GM12865 (cell line): ENCODE data around the gene GP9.

Experiments
- DNase-seq: peaks from one replicate; pipeline ENCODE4 v3.0.0; 2010; ENCODE audit warnings: low read depth
- H3K4me3 ChIP-seq: 2 replicates; pipeline ENCODE4 v1.5.1; 2011; ENCODE audit warnings: mild to moderate bottlenecking, low read depth, low read length, control low read depth
- TF ChIP-seq, protein P1 (sequence below): IDR thresholded peaks from 2 replicates; pipeline ENCODE4 v1.5.1; 2011; ENCODE audit warnings: low read length, control low read depth, low read depth, inconsistent platforms; ENCODE audit not compliant: insufficient read depth; ENCODE audit errors: missing control alignments

GP9 gene

DNA sequence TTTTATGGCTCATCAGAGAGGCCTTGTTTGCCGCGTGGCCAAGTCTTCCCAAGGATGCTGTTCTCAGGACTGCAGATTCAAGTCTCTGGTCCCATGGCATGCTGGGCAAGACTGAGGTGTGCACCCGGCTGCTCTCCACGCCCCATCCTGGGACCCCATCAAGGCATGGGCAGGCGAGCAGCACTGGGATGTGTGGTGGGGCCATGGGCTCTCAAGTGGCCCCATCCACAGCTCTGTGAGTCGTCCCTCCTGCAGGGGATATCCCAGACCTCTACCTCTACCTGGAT lies 13.1 kb upstream of the GP9 start:
- no peak overlapping the region for H3K4me3 ChIP-seq
- no peak for DNase-seq
- TF ChIP-seq, protein P1, sequence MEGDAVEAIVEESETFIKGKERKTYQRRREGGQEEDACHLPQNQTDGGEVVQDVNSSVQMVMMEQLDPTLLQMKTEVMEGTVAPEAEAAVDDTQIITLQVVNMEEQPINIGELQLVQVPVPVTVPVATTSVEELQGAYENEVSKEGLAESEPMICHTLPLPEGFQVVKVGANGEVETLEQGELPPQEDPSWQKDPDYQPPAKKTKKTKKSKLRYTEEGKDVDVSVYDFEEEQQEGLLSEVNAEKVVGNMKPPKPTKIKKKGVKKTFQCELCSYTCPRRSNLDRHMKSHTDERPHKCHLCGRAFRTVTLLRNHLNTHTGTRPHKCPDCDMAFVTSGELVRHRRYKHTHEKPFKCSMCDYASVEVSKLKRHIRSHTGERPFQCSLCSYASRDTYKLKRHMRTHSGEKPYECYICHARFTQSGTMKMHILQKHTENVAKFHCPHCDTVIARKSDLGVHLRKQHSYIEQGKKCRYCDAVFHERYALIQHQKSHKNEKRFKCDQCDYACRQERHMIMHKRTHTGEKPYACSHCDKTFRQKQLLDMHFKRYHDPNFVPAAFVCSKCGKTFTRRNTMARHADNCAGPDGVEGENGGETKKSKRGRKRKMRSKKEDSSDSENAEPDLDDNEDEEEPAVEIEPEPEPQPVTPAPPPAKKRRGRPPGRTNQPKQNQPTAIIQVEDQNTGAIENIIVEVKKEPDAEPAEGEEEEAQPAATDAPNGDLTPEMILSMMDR = no peak

DNA sequence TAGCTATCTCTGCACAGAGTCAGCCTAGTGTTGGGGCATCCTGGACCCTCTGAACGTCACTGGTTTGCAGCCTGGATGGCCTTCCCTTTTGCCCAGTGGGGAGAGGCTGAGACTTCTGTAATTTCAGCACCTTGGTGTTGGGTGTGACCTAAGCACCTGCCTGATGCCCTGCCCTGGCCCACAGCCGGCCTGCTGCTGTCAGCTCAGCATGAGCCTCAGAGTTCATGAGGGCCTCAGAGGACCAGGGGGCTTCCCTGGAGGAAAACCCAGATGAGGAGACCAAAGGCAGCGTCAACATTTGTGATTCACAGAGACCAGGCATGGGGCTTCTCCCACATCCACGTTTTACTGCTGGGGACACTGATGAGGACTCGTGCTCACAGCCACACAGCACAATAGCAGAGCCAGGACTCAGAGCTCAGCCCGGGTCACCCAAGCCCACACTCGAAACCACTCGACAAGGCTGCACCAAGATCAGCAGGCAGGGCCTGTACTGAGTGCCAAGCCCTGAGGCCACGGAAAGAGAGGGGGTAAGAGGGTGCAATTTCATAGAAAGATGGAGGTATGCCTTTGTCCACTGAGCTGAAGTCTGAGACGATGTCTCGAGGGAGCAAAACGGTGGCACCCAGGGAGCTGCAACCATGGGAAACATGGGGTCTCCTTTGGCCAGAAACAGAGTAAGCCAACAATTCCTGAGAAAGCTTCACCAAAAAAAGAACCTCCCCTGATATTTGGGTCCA lies 9.9 kb upstream of the GP9 start:
- H3K4me3 ChIP-seq = no peak overlapping the region
- TF ChIP-seq, protein P1 = no peak
- DNase-seq = no peak

DNA sequence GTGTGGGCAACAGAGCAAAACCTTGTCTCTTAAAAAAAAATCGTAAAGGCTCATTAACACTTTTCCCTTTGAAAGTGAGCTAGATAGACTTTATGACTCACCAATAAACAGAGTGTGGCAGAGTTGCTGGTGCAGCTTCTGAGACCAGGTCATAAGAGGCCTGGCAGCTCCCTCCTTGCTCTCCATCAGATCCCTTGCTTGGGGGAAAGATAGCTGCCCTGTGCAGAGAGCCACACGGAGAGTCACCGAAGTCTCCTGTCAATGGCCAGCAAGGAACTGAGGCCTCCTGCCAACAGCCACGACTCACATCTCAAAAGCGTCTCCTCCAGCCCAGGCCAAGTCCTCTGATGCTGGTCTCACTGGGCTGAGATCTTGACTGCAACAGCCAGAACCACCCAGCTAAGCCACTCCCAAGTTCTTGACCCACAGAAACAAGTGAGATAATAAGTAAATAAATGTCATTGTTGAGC lies 8.7 kb upstream of the GP9 start:
- DNase-seq = no peak
- no peak overlapping the region for H3K4me3 ChIP-seq
- TF ChIP-seq, protein P1 = no peak

DNA sequence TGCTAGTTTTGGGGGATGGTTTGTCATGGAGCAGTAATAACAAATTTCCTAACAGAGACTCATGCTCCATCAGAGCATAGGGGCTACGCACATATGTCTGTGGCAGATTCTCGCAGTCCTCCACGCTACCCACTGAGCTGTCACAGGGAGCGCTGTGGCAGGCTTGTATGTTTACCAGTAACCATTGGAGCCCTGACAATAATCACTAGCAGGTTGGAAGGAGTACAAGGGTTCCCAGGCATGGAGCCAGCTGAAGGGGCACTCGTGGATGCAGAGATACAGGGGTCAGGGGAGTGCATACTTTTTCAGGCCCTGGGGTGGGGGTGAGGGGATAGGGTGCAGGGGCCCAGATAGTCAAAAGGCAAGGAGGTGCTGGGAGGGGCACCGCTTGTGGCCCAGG lies 7.9 kb upstream of the GP9 start:
- no peak for DNase-seq
- H3K4me3 ChIP-seq = no peak overlapping the region
- TF ChIP-seq, protein P1 = no peak

DNA sequence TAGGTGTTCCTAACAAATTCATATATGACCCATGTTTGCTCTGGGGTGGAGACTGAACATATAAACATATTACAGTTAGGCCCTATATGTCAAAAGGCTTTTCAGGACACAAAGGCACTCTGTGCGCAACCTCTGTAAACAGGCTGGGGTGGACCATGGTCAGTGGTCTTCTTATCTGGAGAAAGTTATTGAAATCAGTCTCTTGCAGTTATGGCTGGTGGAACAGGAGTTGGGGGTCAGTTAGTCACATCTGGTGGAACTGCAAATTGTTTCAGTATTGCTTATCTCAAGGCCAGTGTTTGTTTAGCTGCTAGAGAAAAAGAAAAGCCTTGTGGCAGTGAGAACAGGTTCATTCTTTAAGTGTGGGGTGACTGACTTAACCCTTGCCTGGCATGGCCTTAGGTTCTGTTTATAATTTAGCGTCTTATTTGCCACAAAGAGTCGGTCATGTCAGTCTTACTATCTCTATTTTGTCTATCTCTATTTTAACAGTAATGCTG lies 5.9 kb upstream of the GP9 start:
- DNase-seq = no peak

DNA sequence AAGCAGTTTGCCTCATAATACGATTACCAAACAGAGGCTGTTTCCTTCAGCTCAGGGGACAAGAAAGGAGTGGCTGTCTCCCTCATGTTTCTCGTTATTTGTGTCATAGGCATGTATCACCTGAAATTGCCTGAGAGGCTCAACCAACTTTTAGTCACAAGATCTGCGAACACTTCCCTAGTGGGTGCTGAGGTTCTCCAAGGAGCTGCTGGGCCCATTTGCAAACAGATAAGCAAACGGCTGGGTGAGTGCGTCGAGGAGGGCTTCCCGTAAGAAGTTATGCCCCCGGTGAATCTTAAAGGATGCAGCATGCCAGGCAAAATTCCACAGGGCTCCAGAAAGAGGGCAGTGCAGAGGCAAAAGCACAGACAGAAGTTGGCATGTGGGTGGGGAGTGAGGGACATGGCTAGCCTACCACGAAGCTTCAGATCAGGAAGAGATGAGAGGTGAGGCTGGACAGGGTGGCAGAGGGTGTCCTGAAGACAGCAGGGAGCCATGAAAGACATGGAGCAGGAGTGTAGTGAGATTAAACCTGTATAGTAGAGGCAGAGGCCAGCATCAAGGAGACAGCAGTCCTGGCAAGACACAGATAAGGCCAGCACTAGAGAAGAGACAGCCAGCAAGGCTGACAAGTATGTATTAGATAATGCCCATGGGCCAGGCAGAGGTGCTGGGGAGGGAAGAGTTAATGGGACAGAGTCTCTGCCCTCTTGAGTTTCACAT lies 4.0 kb upstream of the GP9 start:
- DNase-seq = no peak
- H3K4me3 ChIP-seq = no peak overlapping the region
- TF ChIP-seq, protein P1 = no peak

More for the DNA sequence above, 5.9 kb upstream of the GP9 start:
- TF ChIP-seq, protein P1 = no peak
- no peak overlapping the region for H3K4me3 ChIP-seq

DNA sequence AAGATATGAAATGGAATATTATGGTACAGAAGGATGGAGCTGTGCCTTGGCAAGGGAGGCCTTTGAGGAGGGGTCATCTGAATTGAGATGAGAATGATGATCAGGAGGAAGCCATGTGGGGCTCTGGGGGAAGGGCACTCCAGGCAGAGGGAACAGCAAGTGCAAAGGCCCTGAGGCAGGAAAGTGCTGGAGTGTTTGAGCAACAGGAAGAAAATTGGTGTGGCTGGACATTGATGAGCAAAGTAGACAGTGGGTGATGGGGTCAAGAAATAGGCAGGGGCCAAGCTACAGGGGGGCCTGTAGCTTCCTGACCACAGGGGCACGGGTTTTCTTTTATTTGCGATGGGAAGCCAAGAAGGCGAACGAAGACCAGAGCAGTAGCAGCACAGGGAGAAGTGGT lies 3.3 kb upstream of the GP9 start:
- DNase-seq = no peak
- no peak overlapping the region for H3K4me3 ChIP-seq
- TF ChIP-seq, protein P1 = no peak
